HK-2 (cell line): ENCODE measurements around the gene ZNF581.

Experiments used
- DNase-seq: peaks from one replicate; pipeline ENCODE4 v3.0.0-alpha.2; 2018; ENCODE audit not compliant: unreplicated experiment

ZNF581 gene

DNA sequence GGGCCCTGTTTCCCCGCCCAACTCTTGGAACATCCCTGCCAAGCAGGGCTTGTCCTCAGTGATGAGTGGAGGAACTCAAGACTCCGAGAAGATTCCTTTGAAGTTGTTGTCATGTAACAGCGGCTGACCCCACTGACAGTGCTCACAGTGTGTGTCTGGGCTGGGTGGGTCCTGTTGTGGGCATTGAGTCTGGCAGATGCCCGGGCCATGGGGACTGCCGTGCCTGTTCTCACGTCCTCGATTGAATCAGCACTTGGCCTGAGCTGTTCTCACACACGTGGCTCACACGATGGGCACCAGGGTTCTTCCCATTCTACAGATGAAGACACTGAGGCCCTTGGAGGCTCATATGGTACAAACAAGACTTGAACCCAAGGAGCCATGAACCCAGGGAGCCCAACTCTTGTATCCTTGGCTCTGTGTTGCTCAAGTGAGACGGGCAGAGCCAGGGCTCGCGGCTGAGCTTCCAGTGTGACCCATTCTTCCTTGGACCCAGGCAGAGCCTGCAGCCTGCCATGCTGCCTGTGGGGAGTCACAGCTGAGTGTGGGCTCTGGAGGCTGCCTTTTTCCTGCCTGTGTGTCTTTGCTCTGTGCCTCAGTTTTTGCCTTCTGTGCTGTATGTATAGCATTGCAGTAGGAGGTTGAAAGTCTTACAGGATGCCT is 23.0 kb downstream of the ZNF581 start:
- DNase-seq = no peak

DNA sequence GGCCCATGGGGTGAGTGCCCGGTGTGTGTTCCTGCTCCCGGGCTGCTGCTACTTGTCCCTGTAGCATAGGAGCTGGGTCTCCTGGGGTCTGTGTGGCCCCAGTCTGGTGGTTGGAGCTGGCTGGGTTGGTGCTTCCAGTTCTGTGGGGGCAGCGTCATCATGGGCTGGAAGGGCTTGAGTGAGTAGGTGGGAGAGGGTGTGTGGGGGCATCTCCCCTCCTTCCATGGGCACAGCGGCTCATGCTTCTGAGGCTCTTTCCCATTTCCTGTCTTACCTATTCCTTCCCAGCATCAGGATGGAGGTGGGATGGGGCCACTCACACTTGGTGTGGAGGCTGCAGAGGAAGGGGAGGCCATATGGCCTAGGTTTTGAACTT is 23.5 kb downstream of the ZNF581 start:
- DNase-seq = no peak

DNA sequence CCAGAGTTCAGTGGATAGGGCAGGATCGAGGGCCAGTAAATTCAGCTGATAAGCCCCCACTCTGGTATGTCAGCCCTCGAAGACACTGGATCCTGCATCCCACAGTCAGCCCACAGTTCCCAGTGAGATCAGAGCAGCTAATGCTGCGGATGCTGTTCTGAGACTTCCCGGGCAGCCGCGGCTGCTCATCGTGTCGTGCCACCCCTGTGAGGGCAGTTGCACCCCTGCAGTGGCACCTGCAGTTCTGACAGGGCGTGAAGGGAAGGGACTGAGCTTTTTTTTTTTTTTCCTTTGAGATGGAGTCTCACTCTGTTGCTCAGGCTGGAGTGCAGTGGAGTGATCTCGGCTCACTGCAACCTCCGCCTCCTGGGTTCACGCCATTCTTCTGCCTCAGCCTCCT is 24.1 kb downstream of the ZNF581 start:
- DNase-seq = no peak

DNA sequence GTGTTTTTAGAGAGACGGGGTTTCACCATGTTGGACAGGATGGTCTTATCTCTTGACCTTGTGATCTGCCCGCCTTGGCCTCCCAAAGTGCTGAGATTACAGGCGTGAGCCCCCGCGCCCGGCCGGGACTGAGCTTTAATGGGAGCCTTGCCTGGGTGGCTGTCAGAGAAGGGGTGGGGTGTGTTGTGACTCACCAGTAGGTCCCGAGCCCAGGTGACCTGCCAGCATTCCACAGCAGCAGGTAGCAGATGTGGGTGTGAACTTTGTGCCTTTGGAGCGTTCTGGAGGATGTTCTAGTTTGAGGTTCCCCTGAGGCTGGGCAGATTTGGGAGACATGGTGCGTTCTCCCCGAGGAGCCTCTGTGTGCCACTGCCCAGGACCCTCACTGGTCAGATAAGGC is 24.5 kb downstream of the ZNF581 start:
- DNase-seq = no peak

DNA sequence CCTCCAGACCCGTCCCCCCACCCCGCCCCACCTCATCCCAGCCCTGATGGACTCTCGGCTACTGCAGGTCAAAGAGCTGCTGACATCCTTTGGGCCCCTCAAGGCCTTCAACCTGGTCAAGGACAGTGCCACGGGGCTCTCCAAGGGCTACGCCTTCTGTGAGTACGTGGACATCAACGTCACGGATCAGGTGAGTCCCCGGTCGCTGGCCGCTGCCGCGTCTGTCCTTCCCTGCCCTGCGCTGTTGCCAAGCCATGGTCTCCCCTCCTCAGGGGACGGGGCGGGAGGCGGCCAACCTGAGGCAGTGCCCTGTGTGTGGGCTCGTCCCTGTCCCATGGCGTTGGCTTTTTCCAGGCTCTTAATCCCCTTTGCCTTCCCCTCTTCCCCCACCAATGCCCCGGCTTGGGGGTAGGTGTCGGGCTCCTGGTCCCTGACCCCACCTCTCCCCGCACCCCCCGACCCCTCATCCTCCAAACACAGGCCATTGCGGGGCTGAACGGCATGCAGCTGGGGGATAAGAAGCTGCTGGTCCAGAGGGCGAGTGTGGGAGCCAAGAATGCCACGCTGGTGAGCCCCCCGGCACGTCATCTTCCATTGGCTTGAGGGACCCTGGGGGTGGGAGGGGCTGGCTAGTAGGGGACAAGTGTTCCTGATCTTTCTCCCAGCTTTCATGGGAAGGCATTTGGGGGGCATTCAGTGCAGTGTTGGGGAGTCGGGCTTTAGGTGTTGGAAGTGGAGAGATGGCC is 25.3 kb downstream of the ZNF581 start:
- no peak for DNase-seq

DNA sequence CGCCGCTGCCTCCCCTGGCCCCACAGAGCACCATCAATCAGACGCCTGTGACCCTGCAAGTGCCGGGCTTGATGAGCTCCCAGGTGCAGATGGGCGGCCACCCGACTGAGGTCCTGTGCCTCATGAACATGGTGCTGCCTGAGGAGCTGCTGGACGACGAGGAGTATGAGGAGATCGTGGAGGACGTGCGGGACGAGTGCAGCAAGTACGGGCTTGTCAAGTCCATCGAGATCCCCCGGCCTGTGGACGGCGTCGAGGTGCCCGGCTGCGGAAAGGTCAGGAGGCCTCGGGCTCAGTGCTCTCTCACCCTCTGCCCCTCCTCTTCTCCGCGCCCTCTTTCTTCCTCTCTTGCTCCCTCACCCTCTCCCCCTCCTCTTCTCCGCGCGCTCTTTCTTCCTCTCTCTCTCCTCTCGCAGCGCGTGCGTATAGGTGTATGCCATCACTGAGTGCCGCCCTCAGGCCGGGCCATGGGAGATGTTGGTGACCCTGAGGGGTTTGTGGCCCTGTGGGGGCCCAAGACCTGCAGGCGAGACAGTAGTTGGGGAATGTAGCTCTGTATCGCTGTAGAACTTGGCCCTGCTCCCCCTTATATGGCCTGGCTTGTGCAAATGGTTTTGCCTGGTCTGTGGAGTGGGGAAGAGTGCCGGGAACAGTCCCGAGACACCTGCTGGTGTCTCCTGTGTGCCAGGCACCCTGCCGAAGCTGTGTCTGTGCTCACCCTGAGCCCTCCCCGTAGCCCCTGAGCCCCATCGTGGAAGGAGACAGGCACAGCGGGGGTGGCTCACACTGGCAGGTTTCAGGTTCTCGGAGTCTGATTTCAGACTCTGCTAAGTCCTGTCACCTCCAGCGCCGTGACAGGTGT is 26.2 kb downstream of the ZNF581 start:
- no peak for DNase-seq

DNA sequence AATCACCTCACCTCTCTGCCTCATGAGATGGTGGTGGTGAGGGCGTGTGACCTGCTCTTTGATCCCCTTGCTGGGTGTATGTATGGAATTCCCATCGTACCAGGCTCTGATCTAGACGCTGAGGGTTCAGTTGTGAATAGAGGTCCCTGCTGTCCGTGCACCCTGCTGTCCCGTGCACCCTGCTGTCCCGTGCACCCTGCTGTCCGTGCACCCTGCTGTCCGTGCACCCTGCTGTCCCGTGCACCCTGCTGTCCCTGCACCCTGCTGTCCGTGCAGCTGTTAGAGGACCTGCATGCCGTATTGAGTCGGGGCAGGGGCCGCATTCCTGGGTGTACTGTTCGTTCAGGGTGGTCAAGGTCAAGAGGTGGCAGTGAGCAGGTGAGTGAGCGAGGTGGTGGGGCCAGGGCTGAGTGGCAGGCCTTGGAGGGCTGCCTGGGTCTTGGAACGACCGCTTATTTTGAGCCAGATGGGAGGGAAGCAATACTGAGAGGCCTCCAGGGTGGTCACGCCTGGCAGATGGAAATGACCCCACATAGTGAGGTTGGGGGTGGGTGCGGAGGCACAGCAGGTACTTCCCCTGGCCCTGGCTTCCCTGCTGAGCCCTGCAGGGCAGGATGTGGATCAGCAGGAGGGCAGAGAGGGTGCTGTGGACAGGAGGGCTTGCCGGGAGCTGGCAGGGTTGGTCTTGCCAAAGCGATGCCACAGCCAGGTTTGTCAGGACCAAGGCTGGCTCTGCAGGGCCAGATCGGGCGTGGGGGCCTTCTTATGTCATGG is 27.0 kb downstream of the ZNF581 start:
- no peak for DNase-seq

DNA sequence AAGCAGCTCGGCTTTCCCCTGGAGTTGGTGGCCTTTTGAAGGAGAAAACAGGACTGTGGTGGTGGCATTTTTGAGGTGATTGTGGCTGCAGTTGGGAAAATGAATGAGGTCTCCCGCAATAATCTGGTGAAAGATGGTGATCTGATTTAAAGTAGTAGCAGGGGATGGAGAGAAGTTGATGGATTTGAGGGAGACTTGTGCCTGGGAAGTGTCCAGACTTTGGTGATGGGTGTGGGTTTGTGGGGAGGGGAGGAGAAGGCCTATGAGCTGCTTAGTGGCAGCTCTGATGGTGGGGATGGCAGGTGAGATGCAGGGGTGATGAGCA is 27.6 kb downstream of the ZNF581 start:
- DNase-seq = no peak

DNA sequence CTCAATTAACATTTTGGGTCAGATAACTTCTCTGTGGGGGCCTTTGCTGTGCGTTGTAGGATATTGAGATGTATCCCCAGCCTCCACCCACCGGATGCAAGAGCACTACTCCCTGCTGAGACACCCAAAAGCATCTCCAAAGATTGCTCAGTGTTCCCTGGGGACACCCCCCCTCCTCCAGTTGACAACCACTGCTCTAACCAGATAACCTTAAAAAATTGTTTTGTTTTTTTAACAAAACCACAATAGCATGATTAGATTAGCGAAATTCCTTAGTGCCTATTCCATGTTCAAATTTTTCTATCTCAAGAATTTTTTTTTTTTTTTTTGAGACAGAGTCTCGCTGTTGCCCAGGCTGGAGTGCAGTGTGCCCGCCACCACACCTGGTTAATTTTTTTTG is 29.0 kb downstream of the ZNF581 start:
- no peak for DNase-seq

DNA sequence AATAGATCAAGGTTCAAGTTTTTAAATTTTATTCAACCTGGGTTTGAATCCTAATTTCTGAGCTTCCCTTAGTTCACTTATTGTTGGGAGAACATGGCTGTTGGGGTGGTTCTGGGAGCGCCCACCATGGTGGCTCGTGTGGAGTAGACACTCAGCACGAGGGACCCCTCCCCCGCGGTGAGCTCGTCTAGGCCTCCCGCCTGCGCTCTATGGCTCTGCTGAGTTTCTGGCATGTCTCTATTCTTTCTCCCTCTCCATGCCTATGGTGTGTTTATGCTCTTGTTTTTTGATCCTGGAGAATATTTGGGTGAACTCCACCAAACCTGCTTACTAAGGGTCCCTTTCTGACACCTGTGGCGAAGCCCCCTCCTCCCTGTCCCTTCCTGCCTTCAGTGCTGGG is 30.0 kb downstream of the ZNF581 start:
- no peak for DNase-seq

DNA sequence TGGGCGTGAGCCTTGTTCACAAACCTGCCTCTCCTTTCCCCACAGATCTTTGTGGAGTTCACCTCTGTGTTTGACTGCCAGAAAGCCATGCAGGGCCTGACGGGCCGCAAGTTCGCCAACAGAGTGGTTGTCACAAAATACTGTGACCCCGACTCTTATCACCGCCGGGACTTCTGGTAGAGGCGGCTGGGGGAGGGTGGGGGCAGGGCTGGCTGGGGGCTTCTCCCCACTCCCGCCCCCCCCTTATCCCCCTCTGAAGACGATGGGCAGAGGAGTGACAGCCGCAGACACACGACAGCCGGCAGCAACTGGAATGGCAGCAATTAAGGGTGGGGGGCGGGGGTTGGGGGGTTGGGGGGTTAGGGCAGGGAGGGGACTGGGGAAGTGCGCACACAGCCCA is 30.4 kb downstream of the ZNF581 start:
- no peak for DNase-seq

DNA sequence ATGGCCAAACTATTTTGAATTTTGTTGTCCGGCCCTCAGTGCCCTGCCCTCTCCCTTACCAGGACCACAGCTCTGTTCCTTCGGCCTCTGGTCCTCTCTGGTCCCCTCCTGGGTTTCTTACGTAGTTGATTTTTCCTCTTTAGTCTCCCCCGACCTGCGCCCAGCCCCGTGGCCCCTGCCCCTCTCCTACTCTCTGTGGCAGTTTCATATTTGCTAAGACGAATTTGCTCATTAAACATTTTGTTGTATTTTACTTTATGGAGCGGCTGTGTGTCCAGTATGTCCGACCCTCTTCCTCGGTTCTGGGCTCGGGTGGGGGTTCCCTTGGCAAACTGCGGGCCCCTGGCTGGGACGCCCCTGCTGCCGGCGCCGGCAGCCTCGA is 31.0 kb downstream of the ZNF581 start:
- no peak for DNase-seq

DNA sequence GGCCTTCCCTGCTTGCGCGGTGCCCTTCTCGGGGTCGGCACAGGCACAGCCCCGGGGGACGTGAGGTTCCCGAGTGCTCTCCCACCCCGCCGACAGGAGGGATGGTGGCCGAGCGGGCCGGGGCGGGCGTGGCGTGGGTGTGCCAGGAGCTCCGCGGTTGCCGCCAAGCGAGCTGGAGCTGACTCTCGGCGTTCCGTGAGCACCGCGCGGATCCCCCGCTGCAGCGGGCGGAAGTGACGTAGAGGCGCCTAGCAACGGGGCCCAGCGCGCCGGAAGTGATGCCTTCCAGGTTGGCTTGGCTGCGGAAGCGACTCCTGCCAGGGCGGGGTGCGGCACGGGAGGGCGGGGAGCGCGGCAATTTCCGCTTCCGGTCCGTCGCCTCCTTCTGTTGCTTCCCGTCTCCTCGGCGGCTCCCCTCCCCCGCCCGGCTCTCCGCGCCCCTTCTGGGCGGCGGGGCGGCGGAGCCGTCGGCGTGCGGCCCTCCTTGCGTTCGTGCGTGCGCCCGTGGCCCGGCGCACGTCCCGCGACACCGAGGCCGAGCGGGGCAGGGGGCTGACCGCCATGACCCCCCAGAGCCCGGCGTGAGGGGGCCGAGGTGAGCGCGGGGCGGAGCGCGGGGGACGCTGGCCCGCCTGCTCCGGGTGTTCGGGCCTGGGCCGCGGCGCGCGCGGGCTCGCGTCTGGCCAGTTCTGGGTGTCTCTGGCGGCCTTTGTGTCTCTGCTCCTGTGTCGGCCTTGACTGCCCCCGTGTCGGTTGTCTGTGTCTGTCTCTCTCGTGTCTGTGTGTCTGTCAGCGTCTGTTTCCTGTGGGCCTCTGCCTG is 31.6 kb downstream of the ZNF581 start, which contains the start of gene EPN1:
EPN1 (plus strand) TSS at position 386 of the 820 bp plus-strand sequence. CDS start 3,402 bp downstream, outside the sequence.
- peak; percentile 99 for DNase-seq

DNA sequence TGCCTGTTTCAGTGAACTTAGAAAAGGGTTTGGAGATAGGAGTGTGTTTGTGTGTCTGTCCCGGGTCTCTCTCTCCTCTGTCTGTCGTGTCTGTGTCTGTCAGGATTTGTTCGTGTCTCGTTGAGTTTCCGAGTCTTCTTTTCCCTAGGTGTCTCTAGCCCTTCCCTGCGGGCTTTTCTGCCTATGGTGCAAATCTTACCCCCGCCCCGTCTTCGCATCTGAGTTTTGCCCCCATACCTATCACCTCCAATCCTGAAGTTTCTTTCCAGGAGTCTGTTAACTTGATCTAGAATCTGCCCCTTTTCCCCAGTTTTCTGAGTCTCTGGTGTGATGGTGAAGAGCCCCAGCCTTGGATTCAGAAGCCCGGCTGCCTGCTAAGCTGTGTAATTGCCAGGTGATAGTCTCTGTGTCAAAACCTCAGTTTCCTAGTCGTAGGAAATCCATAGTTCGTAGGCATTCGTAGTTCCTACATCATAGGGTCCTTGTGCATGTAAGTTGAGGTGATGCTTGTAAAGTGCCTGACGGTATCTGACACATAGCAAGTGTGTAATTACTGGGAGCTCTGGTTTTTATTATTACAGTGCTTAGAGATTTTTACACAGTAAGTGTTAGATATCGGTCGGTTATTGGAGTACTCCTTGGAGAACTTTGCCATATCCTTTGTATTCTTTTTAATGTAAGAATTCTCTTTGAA is 32.4 kb downstream of the ZNF581 start:
- no peak for DNase-seq

DNA sequence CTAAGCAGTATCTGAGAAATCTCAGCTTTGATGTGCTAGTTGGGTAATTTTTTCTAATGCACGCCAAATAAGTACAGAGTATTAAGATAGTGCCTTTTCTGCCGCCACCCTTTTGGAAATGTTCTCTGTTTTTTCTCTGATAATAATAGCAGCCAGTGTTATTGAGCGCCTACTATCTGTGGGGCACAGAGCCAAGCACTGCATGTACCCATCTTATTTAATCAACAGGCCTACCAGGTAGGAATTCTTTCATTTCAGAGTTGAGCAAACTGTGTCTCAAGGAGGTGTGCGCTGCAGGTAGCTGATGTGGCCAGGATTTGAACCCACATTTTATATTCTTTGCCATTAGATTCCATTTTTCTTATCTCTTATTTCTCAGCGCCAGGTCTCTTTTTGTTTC is 32.9 kb downstream of the ZNF581 start:
- no peak for DNase-seq

DNA sequence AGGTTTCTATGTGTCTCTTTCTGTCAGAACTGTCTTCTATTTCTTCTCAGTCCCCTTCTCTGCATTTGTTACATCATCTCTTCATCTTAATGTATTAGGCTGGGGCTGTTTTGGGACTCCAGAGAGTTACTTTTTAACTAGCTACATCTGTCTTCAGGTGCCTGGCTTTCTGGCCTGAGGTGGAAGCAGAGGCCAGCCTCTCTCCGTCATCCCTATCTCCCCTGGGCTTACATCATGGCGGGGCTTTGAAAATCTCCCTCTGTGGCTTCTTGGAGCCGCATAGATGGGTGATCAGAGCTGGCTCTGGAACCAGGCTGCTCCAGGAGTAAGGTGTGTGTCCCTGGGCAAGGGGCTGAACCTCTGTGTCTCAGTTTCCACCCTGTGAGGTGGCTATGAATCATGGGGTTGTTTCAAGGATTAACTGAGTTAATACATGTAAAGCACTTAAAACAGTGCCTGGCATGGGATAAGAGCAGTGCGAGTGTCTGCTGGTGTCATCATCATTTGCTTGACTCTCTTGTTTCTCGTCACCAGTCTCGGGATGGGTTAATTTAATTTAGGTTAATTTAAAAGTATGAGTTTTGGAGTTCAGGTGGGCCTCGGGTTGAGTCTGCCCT is 33.5 kb downstream of the ZNF581 start:
- no peak for DNase-seq

DNA sequence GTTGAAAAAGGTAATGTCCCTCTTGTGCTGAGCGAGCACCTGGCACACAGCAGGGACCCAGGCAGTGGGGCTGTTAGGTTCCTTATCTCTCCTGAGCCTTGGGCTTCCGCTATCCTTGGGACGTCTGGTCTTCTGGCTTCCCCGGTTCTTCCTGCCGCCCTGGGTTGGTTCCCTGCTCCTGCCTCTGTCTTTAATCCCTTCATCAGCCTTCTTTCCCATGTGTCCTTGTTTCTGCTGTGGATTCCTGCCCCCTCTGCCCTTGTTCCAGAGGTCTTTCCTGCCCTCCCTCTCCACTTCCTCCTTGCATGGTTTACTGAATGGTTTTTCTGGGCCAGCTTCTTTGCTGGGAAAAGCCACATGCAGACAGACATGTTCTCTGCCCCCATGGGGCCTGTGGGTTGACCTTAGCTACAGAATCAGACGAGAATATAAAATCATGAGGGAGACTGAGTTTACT is 34.2 kb downstream of the ZNF581 start:
- no peak for DNase-seq

DNA sequence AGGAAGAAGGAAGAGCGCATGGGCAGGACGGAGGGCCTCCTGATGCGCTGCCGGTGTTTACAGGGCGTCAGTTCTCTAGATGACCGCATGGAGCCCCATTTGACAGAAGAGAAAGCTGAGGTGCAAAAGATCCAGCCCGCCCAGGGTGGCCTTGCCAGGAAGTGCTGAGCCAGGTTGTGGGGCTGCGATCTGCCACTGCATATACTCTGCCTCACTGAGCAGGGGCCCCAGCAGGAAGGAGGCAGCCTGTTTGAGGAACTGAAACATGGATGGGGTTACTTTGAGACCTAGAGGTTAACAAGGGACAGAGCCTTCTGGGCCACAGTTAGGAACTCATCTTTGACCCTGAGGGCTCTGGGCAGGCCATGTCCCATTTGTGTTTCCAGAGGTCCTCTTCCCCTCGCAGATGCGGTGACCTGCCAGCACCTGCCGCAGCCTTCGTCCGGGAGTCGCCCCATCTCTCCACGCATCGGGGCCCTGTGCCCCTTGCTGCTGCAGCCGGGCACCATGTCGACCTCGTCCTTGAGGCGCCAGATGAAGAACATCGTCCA is 34.7 kb downstream of the ZNF581 start:
- no peak for DNase-seq

DNA sequence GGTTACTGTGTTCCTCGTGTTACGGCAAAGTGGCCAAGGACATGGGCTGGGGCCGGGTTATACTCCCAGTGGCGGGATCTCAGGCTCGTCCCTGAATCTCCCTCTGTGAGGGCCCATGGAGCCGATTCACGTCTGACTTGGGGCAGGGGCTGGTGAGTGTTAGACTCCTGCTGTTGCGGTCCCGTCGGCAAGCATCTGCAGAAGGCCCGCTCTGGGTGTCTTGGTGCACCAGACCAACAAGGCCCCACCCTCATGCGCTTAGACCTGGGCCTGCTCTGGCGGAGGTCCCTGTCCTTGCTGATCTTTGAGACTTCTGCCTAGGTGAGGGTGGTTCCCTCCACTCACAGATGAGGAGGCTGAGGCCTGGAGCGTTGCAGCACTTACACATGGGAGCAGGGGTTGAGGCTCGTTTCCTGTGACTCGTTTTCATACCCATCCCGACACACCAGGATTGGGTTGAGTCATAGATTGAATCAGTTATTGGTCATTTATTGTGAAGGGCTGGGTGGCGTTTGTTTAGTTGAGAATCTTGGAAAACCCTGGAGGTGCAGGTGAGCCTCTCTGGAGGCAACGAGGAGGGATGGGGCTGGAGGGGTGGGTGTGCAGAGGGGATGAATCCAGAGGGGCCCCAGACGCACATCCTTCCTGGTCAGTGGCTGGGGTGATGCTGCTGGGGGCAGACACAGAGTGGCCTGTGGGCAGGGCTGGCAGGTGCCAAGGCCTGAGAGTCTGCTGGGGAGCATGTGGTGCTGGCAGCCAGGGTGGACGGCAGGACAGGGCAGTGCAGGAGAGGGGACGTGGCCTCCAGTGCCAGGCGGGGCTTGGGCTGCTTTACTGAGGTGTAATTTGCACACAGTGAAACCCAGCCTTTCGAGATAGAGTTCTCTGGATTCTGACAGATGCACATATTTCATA is 36.2 kb downstream of the ZNF581 start:
- DNase-seq = peak; percentile 48
